Measurements from ENCODE around the gene MLLT10. TPM values are rescaled to one million over a fixed set of nuclear protein-coding genes. Genes with fewer than 3 reads are reported as not detected.
"Not testable (repeated sequence)": the region's sequence is repeated elsewhere in the genome, so short reads cannot be mapped to it uniquely, and the experiment has no call there.

MLLT10 gene
- total RNA-seq, 1 donor = 50.5 TPM

DNA sequence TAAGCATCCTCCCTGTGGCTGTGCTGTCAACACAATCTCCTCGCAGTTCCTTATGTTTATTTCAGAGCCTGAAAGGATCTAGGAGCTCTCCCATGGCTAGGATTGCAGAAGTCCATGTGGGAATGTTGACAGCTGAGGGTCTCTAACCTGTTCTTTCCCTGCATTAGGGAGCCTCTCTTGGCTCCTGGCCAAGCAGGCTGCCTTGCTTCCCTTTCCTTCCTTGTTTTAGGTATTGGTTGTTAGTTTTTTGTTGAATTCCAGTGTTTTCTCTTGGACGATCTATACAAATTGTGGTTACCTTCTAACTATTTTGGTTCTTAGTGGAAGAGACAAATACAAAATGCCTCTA, 171.8 kb downstream of the MLLT10 start:
- no peak for DNase-seq (ENCODE audit: low read depth)
- TF ChIP-seq, protein P1, sequence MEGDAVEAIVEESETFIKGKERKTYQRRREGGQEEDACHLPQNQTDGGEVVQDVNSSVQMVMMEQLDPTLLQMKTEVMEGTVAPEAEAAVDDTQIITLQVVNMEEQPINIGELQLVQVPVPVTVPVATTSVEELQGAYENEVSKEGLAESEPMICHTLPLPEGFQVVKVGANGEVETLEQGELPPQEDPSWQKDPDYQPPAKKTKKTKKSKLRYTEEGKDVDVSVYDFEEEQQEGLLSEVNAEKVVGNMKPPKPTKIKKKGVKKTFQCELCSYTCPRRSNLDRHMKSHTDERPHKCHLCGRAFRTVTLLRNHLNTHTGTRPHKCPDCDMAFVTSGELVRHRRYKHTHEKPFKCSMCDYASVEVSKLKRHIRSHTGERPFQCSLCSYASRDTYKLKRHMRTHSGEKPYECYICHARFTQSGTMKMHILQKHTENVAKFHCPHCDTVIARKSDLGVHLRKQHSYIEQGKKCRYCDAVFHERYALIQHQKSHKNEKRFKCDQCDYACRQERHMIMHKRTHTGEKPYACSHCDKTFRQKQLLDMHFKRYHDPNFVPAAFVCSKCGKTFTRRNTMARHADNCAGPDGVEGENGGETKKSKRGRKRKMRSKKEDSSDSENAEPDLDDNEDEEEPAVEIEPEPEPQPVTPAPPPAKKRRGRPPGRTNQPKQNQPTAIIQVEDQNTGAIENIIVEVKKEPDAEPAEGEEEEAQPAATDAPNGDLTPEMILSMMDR (IDR thresholded peaks at IDR 0.05; ENCODE audit: insufficient read depth, low read depth, low read length) = no peak
- no peak overlapping the region for H3K4me3 ChIP-seq (ENCODE audit: low read depth, low read length)

DNA sequence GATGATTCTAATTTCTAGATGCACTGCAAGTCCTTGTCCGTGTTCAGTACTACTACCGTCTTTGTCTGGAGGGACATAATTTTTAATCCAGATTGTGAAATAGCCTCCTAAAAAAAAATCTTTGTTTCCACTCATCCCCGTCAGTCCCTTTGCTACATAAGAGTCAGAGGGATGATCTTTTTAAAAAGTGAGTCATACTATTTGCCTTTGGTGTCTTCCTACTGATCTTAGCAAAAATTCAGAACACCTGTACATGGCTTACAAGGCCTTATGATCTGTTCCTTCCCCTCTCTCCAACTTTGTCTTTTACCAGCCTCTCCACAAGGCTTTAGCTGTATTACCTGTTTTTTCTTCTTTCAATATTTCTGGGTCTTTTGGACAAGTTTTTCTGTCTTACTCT, 173.5 kb downstream of the MLLT10 start:
- no peak overlapping the region for H3K4me3 ChIP-seq (ENCODE audit: low read depth, low read length)
- DNase-seq (ENCODE audit: low read depth) = no peak
- TF ChIP-seq, protein P1 (IDR thresholded peaks at IDR 0.05; ENCODE audit: insufficient read depth, low read depth, low read length) = no peak

DNA sequence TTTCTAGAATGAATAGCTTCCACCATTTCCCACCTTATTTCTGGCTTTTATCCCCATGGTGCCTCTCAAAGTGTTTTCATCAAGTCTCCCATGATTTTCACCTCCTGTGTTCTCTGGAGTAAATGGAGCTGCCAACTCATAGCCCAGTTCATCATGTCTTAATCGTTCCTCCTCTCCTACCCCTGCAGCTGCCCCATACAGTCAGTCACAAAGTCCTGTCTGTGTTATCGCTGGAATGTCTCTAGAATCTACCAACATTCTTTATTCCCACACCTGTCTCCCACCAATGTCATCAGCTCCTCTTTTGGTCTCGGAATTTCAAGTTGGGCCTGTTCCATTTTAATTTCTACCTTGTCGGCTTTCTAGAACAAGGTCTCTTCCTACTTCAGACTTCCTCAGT, 178.9 kb downstream of the MLLT10 start:
- DNase-seq (ENCODE audit: low read depth) = no peak
- TF ChIP-seq, protein P1 (IDR thresholded peaks at IDR 0.05; ENCODE audit: insufficient read depth, low read depth, low read length) = no peak
- no peak overlapping the region for H3K4me3 ChIP-seq (ENCODE audit: low read depth, low read length)

DNA sequence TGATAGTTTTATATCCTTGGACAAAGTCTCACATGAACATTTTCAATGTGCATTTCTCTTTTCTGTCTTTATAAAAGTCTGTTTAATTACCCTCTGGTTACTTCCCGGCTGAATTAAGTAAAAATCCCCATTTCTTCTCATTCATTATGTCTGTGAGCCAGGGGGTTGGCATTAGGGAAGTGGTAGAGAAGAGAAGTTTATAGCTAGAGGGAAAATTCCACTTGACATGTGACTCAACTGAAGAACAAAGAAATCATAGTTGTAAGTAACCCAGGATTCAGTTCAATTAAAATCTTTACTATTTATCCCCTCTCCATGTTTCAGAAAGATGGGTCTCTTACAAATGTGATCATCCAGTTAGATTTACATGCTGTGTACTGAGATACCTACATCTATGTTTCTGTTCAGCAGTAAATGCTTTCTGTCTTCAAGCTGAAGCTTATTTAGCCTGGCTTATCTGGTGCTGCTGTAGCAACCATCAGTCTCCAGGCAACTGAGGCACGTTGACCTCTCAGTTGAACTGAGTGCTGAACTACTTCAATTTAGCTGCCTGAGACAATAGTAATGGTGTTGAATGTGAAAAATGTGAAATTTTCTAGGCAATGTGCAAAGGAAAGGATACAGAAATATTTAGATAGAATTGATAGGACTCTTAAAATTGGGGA, 181.6 kb downstream of the MLLT10 start:
- TF ChIP-seq, protein P1 (IDR thresholded peaks at IDR 0.05; ENCODE audit: insufficient read depth, low read depth, low read length) = no peak
- no peak overlapping the region for H3K4me3 ChIP-seq (ENCODE audit: low read depth, low read length)
- peak; percentile 14 for DNase-seq (ENCODE audit: low read depth)

DNA sequence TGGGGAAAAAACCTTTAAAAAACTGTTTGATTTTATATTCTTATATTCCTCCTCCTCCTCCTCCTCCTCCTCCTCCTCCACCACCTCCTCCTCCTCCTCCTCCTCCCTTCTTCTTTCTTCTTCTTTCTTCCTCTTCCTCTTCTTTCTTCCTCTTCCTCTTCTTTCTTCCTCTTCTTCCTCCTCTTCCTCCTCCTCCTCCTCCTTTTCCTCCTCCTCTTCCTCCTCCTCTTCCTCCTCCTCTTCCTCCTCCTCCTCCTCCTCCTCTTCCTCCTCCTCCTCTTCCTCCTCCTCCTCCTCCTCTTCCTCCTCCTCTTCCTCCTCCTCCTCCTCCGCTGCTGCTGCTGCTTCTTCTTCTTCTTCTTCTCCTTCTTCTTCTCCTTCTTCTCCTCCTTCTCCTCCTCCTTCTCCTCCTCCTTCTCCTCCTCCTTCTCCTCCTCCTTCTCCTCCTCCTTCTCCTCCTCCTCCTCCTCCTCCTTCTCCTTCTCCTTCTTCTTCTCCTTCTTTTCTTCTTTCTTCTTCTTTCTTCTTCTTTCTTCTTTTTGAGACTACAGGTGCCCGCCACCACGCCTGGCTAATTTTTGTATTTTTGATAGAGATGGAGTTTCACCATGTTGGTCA, 183.5 kb downstream of the MLLT10 start:
- H3K4me3 ChIP-seq (ENCODE audit: low read depth, low read length); DNase-seq (ENCODE audit: low read depth): not testable (repeated sequence)

DNA sequence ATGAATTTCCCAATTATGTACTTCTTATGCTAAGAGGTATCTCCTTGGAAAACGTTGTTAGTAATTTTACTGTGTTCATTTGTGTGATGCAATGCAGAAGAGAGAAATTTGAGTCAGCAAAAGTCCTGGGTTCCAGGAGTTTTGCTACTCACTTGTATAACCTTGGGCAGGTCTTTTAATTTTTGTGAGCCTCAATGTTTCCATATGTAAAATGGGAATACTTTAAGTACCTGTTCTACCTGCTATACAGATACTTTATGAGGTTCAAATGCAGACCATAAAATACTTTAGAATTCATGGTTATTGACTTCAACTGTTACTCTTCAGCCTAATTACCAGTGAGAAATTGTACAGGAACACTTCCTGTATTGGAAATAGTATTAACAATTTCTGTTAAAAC, 185.5 kb downstream of the MLLT10 start:
- DNase-seq (ENCODE audit: low read depth) = no peak
- no peak overlapping the region for H3K4me3 ChIP-seq (ENCODE audit: low read depth, low read length)
- TF ChIP-seq, protein P1 (IDR thresholded peaks at IDR 0.05; ENCODE audit: insufficient read depth, low read depth, low read length) = no peak

DNA sequence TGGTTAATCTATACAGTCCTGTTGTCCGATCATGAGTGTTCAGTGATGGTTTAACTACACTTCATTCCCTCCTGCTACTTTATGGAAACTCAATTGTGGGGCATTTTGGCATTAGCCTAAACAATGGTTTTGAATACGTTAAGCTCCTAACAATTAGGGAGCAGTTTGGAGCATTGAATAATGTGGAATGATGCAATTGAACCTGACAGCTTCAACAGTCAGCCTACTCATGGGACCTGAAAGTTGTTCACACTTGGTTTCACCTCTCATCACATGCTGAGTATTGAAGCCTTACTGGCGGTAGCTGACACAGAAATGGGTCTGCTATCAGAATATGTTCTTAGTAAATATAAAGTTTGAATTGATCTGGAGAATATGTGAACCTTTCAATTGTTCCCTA, 186.1 kb downstream of the MLLT10 start:
- no peak for DNase-seq (ENCODE audit: low read depth)
- no peak overlapping the region for H3K4me3 ChIP-seq (ENCODE audit: low read depth, low read length)
- TF ChIP-seq, protein P1 (IDR thresholded peaks at IDR 0.05; ENCODE audit: insufficient read depth, low read depth, low read length) = no peak
